ENCODE results near the gene RAPGEF1.

Gene RAPGEF1

DNA sequence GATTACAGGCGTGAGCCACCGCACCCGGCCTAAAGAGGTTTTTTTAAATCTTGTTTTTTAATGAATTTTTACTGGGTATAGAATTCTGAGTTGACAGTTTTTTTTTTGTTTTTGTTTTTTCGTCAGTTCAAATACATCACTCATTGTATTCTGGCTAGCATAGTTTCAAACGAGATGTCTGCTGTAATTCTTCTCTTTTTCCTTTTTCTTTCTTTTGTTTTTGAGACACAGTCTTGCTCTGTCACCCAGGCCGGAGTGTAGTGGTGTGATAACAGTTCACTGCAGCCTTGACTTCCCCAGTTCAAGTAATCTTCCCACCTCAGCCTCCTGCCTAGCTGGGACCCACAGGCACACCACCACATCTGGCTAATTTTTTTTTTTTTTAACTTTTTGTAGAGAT lies 196.7 kb downstream of the RAPGEF1 start:
- Histone ChIP-seq H3F3A (ENCODE audit: insufficient read depth) (no peaks in the 10 kb centered on the region), H2AFZ (ENCODE audit: low read depth, low read length, severe bottlenecking) (no peak overlapping the region), H3K27ac (ENCODE audit: low read depth, low read length) (no peak overlapping the region), H3K27me3 (ENCODE audit: low read length) (no peaks in the 10 kb centered on the region), H3K9me2 (replicated peaks; ENCODE audit: insufficient read depth, low read length) (no peaks in the 10 kb centered on the region), H3K9ac (ENCODE audit: low read length) (no peak overlapping the region), H3K4me2 (ENCODE audit: low read depth, low read length, poor library complexity, severe bottlenecking) (no peak overlapping the region), H3K79me2 (ENCODE audit: insufficient read depth, low read length) (no peaks in the 10 kb centered on the region), H3K4me3 (ENCODE audit: insufficient read depth, low read length, poor library complexity, severe bottlenecking) (no peak overlapping the region), H4K20me1 (ENCODE audit: low read depth, low read length) (no peaks in the 10 kb centered on the region), H3K36me3 (ENCODE audit: low read length) (no peaks in the 10 kb centered on the region), H3K9me3 (ENCODE audit: insufficient read depth, low read length) (peaks cover 5% of the 10 kb centered on the region; the same call in 1 of the 2 replicates)
- no peak for TF ChIP-seq EZH2phosphoT487 (conservative IDR thresholded peaks at IDR 0.05; ENCODE audit: low read length)
- TF ChIP-seq, protein P1, sequence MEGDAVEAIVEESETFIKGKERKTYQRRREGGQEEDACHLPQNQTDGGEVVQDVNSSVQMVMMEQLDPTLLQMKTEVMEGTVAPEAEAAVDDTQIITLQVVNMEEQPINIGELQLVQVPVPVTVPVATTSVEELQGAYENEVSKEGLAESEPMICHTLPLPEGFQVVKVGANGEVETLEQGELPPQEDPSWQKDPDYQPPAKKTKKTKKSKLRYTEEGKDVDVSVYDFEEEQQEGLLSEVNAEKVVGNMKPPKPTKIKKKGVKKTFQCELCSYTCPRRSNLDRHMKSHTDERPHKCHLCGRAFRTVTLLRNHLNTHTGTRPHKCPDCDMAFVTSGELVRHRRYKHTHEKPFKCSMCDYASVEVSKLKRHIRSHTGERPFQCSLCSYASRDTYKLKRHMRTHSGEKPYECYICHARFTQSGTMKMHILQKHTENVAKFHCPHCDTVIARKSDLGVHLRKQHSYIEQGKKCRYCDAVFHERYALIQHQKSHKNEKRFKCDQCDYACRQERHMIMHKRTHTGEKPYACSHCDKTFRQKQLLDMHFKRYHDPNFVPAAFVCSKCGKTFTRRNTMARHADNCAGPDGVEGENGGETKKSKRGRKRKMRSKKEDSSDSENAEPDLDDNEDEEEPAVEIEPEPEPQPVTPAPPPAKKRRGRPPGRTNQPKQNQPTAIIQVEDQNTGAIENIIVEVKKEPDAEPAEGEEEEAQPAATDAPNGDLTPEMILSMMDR (IDR thresholded peaks at IDR 0.05; ENCODE audit: insufficient read depth, low read length, poor library complexity, severe bottlenecking): no peak

DNA sequence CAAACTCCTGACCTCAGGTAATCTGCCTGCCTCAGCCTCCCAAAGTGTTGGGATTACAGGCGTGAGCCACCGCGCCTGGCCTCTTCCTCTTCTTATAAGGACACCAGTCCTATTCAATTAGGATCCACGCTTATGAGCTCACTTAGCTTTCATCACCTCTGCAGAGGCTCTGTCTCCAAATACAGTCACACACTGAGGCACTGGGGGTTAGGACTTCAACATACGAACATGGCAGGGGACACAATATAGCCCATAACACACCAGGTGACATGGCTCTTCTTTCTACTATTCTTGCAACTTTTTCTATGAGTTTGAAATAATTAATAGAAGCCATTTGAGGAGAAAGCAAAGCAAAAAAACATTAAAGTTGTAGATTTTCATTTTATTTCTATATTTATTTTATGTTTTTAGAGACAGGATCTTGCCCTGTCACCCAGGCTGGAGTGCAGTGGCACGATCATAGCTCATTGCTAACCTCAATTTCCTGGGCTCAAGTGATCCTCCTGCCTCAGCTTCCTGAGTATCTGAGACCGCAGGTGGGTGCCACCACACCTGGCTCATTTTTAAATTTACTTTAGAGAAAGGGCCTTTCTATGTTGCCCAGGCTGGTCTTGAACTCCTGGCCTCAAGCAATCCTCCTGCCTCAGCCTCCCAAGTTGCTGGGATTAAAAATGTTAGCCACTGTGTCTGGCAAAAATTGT lies 200.5 kb downstream of the RAPGEF1 start:
- Histone ChIP-seq H2AFZ (ENCODE audit: low read depth, low read length, severe bottlenecking) (no peak overlapping the region), H3K36me3 (ENCODE audit: low read length) (no peaks in the 10 kb centered on the region), H3K4me2 (ENCODE audit: low read depth, low read length, poor library complexity, severe bottlenecking) (no peak overlapping the region), H3K9me3 (ENCODE audit: insufficient read depth, low read length) (peaks cover 5% of the 10 kb centered on the region; the same call in 1 of the 2 replicates), H3K9me2 (replicated peaks; ENCODE audit: insufficient read depth, low read length) (no peaks in the 10 kb centered on the region), H3K79me2 (ENCODE audit: insufficient read depth, low read length) (no peaks in the 10 kb centered on the region), H3F3A (ENCODE audit: insufficient read depth) (no peaks in the 10 kb centered on the region), H4K20me1 (ENCODE audit: low read depth, low read length) (no peaks in the 10 kb centered on the region), H3K27me3 (ENCODE audit: low read length) (no peaks in the 10 kb centered on the region), H3K27ac (ENCODE audit: low read depth, low read length) (no peak overlapping the region), H3K4me3 (ENCODE audit: insufficient read depth, low read length, poor library complexity, severe bottlenecking) (no peak overlapping the region), H3K9ac (ENCODE audit: low read length) (no peak overlapping the region)
- no peak for TF ChIP-seq EZH2phosphoT487 (conservative IDR thresholded peaks at IDR 0.05; ENCODE audit: low read length)
- TF ChIP-seq, protein P1 (IDR thresholded peaks at IDR 0.05; ENCODE audit: insufficient read depth, low read length, poor library complexity, severe bottlenecking): no peak

DNA sequence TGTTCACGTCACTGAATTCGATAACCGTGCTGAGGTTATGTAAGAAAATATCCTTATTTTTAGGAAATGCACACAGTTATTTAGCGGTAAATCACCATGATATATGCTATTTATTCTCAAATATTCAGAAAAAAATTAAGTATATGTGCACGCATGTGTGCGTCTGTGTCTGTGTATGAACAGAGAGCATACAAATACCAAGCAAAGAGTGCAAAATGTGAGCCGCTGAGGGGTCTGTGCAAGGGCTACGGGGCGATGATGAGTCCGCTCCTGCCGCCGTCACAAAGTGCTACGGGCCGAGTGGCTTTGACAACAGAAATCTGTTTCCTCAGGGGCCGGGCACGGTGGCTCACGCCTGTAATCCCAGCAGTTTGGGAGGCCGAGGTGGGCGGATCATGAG lies 201.9 kb downstream of the RAPGEF1 start:
- Histone ChIP-seq H2AFZ (ENCODE audit: low read depth, low read length, severe bottlenecking) (no peak overlapping the region), H3K9me3 (ENCODE audit: insufficient read depth, low read length) (no peaks in the 10 kb centered on the region), H3K27me3 (ENCODE audit: low read length) (no peaks in the 10 kb centered on the region), H3K4me2 (ENCODE audit: low read depth, low read length, poor library complexity, severe bottlenecking) (no peak overlapping the region), H4K20me1 (ENCODE audit: low read depth, low read length) (no peaks in the 10 kb centered on the region), H3K4me3 (ENCODE audit: insufficient read depth, low read length, poor library complexity, severe bottlenecking) (no peak overlapping the region), H3K79me2 (ENCODE audit: insufficient read depth, low read length) (no peaks in the 10 kb centered on the region), H3K27ac (ENCODE audit: low read depth, low read length) (no peak overlapping the region), H3K9ac (ENCODE audit: low read length) (no peak overlapping the region), H3K9me2 (replicated peaks; ENCODE audit: insufficient read depth, low read length) (no peaks in the 10 kb centered on the region), H3F3A (ENCODE audit: insufficient read depth) (no peaks in the 10 kb centered on the region), H3K36me3 (ENCODE audit: low read length) (no peaks in the 10 kb centered on the region)
- no peak for TF ChIP-seq EZH2phosphoT487 (conservative IDR thresholded peaks at IDR 0.05; ENCODE audit: low read length)
- TF ChIP-seq, protein P1 (IDR thresholded peaks at IDR 0.05; ENCODE audit: insufficient read depth, low read length, poor library complexity, severe bottlenecking): no peak

All from SU-DHL-6 (cell line).